Measurements from ENCODE around the gene ITGB4.

The ITGB4 gene

DNA sequence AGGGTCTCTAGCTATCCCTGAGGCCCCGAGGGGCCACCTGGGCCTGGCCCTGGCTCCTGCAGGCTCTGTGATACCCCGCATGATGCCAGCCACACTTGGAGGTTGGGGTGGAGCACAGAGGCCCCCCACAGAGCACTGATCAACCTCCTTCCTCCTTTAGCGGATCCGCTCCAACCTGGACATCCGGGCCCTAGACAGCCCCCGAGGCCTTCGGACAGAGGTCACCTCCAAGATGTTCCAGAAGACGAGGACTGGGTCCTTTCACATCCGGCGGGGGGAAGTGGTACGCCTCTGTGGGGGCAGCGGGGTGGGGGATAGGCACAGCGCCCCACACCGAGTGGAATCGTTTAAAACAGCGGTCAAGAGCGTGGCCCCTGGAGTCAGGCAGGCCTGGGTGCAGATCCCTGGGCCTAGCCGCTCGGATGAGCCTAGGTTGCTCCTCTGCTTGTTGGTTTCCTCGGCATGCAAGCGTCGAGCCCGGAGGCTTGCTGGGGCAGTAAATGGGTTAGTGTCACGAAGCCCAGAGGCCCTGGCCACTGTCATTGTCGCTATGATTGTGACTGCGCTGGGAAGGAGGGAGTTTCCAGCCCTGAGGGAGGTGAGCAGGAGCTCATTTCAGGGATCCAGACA, 9.9 kb downstream of the ITGB4 start:
- no peak for DNase-seq (ENCODE audit: low read depth in 1 of 2, low spot score in 1 of 2)

DNA sequence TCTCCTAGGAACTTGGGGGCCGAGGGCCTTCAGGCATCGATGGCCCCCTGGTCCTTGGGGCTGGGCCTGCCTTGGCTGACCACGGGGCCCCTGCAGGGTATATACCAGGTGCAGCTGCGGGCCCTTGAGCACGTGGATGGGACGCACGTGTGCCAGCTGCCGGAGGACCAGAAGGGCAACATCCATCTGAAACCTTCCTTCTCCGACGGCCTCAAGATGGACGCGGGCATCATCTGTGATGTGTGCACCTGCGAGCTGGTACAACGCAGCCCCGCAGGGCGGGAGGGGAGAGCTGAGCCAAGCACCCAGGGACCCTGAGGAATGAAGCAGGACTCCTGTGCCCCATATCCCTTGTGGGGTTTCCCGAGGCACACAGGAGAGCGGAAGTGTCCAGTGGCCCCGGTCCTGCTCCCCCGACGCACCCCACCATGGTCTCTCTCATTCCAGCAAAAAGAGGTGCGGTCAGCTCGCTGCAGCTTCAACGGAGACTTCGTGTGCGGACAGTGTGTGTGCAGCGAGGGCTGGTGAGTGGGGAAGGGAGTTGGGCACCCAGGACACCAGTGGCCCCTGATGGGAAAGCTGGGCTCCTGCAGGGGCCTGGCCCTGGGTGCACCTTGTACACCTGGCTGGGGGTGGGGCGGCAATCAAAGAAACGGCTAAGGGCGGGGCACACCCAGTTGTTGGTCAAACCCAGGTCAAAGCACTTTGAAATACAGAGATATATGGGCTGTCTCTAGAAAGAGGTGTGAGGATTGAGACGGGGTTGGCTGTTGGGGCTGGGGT, 10.6 kb downstream of the ITGB4 start:
- DNase-seq (ENCODE audit: low read depth in 1 of 2, low spot score in 1 of 2) = no peak

DNA sequence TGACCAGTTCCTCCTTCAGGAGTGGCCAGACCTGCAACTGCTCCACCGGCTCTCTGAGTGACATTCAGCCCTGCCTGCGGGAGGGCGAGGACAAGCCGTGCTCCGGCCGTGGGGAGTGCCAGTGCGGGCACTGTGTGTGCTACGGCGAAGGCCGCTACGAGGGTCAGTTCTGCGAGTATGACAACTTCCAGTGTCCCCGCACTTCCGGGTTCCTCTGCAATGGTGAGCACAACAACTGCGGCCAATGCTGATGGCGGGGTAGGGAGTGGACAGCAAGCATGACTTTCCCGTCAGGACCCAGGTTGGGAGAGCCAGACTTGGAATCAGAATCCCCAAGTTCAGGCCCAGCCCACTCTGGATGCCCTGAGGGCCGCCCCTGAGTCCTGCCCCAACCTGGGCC, 12.2 kb downstream of the ITGB4 start:
- no peak for DNase-seq (ENCODE audit: low read depth in 1 of 2, low spot score in 1 of 2)

DNA sequence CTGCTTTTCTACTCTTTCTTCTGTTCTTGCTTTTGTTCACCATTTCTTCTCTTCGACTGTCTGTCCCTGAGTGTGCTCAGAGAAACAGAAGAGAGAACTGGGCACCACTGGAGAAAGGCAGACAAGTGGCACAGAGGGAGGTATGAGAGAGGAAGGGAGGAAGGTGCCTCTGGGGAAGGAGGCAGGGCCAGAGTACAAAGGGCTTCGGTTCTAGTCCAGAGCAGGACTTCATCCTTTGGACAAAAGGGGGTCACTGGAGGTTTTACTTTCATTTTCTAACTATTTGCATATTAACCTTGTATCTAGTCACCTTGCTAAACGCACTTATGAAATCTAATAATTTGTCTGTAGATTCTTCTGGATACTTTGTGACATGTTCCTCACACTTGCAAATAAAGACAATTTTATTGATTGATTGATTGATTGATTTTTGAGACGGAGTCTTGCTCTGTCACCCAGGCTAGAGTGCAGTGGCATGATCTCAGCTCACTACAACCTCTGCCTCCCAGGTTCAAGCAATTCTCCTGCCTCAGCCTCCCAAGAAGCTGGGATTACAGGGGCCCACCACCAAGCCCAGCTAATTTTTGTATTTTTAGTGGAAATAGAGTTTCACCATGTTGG, 13.5 kb downstream of the ITGB4 start:
- no peak for DNase-seq (ENCODE audit: low read depth in 1 of 2, low spot score in 1 of 2)

DNA sequence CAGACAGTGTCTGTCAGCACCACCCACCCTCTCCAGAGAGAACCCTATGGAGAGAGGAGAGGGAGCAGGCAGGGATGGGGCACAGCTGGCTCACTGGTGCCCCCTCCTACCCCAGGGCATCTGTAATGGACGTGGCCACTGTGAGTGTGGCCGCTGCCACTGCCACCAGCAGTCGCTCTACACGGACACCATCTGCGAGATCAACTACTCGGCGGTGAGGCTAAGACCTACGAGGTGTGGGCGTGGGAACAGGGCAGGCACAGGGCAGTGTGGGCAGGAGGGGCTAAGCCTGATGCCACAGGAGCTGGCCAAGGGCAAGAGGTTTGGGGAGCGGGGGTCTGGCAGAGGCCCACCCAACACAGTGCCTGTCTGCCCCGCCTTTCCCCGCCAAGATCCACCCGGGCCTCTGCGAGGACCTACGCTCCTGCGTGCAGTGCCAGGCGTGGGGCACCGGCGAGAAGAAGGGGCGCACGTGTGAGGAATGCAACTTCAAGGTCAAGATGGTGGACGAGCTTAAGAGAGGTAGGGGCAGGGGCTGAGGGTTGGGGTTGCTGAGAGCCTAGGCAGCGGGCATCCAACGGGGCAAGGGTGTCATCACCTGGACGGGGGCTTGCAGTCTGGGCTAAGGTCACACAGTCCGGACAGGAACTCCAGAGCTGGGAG, 15.0 kb downstream of the ITGB4 start:
- no peak for DNase-seq (ENCODE audit: low read depth in 1 of 2, low spot score in 1 of 2)

DNA sequence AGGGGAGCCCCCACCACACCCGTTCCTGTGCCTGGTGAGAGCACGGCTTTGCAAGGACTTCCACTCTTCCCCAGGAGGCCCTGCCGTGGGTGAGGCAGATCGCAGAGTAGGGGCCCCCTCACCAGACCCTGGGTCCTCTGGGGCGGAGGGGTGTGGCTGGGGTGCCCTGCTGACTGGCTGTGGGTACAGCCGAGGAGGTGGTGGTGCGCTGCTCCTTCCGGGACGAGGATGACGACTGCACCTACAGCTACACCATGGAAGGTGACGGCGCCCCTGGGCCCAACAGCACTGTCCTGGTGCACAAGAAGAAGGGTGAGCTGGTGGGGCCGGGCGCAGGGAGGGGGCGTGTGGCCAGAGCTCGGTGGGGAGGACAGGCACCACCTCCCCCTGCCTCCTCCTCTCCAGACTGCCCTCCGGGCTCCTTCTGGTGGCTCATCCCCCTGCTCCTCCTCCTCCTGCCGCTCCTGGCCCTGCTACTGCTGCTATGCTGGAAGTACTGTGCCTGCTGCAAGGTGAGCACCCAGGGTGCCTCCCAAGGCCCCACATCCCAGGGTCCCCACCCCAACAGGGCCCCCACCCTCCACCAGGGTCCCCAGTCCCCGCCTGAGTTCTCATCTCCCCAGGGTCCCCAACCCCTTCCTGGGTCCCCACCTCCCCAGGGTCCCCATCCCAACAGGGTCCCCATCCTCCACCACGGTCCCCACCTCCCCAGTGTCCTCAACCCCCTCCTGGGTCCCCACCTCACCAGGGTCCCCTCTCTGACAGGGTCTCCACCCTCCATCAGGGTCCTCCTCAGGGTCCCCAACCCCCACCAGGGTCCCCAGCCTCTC, 16.1 kb downstream of the ITGB4 start:
- DNase-seq (ENCODE audit: low read depth in 1 of 2, low spot score in 1 of 2) = no peak

DNA sequence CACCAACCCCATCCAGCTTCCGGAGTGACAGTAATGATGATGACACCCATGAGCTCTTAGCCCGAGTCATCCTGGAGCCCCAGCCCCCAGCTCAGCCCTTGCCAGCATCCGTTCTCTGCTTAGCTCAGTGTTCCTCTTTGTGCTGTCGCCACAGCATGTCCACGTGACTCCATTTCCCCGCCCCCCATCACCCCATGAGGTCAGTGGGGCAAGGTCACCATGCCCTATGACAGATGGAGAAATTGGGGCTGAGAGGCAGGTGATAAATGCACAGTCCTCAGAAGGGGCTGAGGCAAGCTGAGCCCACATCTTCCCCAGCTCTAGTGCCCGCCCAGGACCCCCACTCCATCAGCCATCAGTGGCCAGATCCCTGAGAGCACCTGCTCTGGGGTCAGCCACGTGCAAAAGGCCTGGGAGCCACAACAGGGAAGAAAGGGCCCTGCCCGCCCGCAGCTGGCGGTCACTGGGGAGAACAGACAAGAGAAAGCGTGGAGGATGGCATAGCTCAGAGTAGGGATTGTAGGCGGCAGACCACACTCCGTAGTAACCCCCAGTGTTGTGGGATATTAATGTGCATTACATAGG, 17.1 kb downstream of the ITGB4 start:
- DNase-seq (ENCODE audit: low read depth in 1 of 2, low spot score in 1 of 2) = no peak

DNA sequence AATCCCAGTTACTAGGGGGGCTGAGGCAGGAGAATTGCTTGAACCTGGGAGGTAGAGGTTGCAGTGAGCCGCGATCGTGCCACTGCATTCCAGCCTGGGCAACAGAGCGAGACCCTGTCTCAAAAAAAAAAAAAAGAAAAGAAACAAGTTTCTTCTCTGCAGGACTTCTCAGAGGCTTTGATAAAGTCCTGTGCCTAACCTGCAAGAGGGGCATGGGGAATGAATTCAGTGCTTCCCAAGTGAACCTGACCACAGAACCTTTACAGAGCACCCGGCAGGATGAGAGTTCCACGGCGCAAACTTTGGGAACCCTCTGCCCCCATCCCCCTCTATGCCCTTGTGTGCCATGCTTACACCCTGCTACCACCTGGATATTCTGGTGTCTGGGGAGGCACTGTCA, 17.9 kb downstream of the ITGB4 start:
- DNase-seq (ENCODE audit: low read depth in 1 of 2, low spot score in 1 of 2) = no peak

DNA sequence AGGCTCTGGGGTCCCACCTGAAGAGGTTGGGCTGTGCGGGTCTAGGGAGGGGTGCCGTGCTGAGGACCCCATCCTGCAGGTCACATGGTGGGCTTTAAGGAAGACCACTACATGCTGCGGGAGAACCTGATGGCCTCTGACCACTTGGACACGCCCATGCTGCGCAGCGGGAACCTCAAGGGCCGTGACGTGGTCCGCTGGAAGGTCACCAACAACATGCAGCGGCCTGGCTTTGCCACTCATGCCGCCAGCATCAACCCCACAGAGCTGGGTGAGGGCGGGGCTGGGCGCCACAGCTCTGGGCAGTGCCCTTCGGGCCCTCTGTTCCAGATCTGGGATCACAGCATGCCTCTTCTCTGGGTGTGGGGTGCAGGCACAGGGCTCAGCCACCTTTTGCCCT, 18.5 kb downstream of the ITGB4 start:
- DNase-seq (ENCODE audit: low read depth in 1 of 2, low spot score in 1 of 2) = no peak

DNA sequence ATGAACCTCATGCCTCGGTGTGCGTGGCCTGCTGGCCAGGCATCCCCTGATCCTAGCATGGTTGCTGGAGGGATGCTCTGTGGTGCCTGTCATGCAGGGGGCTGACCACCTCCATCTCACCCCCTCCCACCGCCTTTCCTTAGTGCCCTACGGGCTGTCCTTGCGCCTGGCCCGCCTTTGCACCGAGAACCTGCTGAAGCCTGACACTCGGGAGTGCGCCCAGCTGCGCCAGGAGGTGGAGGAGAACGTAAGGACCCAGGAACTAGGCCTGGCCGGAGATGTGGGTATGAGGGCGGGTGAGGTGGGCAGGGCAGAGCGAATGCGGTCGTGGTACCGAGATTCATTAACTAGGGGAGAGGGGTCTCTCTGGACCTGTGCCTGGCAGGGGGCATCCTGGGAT, 19.0 kb downstream of the ITGB4 start:
- DNase-seq (ENCODE audit: low read depth in 1 of 2, low spot score in 1 of 2) = no peak

DNA sequence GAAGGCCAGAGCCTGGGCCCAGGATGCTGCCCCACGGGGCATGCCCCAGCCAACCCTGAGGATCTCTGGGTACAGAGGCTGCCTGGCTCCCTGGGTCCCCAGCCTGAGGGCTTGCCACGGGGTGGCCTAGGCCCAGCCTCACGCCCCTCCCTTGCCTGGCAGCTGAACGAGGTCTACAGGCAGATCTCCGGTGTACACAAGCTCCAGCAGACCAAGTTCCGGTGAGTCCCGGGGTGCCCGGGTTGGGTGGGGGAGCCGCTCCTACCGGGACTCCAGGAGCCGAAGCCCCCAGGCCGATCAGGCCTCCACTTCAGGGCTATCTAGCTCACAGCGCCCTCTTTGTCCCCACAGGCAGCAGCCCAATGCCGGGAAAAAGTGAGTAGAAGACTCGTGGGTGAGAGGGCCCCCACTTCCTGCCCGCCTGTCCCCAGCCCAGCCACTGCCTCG, 19.4 kb downstream of the ITGB4 start:
- no peak for DNase-seq (ENCODE audit: low read depth in 1 of 2, low spot score in 1 of 2)

DNA sequence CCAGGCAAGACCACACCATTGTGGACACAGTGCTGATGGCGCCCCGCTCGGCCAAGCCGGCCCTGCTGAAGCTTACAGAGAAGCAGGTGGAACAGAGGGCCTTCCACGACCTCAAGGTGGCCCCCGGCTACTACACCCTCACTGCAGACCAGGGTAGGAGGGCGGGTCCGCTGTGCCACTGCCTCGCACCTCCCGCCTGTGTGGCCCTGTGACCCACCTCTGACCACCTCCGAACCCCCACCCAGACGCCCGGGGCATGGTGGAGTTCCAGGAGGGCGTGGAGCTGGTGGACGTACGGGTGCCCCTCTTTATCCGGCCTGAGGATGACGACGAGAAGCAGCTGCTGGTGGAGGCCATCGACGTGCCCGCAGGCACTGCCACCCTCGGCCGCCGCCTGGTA, 21.1 kb downstream of the ITGB4 start:
- DNase-seq (ENCODE audit: low read depth in 1 of 2, low spot score in 1 of 2) = no peak

DNA sequence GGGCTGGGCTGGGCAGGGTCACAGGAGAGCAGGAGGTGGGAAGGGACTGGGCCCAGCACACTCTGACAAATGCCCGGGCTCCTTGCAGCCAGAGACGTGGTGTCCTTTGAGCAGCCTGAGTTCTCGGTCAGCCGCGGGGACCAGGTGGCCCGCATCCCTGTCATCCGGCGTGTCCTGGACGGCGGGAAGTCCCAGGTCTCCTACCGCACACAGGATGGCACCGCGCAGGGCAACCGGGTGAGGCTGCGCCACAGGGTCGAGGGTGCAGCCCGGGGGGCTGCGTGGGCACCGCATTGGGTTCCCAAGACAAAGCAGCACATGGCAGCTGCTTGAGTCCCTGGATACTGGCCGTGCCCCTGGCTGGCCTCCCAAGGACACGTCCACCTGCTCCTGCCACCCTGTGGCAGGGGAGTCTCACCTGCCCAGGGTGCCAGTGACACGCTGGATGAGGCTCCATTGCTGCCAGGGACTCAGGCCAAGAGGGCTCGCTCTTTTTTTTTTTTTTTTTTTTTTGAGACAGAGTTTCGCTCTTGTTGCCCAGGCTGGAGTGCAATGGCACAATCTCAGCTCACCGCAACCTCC, 22.5 kb downstream of the ITGB4 start:
- no peak for DNase-seq (ENCODE audit: low read depth in 1 of 2, low spot score in 1 of 2)

DNA sequence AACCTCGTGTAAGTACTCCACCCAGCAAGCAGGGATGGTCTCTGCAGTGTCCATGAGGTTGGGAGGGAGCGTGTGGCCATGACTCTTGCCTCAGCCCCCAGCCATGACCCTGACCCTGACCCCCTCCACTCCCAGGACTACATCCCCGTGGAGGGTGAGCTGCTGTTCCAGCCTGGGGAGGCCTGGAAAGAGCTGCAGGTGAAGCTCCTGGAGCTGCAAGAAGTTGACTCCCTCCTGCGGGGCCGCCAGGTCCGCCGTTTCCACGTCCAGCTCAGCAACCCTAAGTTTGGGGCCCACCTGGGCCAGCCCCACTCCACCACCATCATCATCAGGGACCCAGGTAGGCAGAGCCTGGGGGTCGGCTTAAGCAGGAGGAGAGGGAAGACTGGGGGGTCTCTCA, 27.4 kb downstream of the ITGB4 start:
- no peak for DNase-seq (ENCODE audit: low read depth in 1 of 2, low spot score in 1 of 2)

DNA sequence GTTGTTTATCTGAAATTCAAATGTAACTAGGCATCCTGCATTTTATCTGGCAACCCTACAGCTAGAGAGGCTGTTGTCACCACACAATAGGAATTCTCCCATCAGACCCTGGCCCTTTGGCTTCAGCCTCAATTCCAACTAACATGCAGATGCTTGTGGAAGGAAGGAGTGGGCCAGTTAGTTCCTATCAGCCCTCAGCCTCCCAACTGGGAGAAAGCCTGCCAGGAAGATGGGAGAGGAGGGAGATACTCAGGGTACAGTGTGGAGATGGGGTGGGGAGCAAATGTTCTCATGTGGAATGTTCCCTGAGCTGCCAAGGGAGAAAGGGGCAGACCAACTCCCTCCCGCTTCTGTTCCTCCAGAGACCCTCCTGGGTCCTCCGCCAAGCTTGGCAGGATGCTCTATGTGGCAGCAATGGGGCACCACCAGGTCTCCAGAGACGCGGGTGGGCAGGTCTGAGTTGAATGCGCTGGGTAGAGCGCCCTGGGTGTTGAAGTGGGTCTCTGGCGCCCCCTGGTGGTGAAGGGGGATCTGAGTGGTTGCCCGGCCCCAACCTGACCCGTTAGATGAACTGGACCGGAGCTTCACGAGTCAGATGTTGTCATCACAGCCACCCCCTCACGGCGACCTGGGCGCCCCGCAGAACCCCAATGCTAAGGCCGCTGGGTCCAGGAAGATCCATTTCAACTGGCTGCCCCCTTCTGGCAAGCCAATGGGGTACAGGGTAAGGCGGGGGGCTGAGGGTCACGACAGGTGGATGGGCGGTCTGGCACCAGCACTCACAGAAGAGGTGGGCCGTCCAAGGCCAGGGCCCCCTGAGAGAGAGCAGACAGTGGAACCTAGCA, 28.5 kb downstream of the ITGB4 start:
- DNase-seq (ENCODE audit: low read depth in 1 of 2, low spot score in 1 of 2) = peak; percentile 77 to 89

DNA sequence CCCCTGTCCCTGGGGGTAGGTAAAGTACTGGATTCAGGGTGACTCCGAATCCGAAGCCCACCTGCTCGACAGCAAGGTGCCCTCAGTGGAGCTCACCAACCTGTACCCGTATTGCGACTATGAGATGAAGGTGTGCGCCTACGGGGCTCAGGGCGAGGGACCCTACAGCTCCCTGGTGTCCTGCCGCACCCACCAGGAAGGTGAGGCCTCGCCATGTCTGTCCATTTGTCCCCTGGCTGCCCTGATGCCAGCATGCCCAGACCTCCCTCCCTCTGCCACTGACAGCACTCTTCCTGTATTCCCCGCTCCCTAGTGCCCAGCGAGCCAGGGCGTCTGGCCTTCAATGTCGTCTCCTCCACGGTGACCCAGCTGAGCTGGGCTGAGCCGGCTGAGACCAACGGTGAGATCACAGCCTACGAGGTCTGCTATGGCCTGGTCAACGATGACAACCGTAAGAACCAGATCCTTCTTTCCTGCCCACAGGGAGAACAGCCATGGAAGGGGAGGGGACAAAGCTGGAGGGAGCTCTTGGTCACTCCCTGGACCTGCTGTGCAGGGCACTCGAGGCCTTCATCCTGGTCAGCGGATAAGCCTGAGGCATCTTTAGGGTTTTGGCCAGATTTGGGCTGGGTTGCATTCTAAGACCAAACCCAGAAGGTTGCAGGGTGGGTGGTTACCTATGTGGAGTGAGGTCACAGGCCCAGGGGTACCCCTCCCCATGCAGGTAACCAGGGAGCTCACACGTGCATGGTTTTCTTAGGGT, 29.6 kb downstream of the ITGB4 start:
- no peak for DNase-seq (ENCODE audit: low read depth in 1 of 2, low spot score in 1 of 2)

DNA sequence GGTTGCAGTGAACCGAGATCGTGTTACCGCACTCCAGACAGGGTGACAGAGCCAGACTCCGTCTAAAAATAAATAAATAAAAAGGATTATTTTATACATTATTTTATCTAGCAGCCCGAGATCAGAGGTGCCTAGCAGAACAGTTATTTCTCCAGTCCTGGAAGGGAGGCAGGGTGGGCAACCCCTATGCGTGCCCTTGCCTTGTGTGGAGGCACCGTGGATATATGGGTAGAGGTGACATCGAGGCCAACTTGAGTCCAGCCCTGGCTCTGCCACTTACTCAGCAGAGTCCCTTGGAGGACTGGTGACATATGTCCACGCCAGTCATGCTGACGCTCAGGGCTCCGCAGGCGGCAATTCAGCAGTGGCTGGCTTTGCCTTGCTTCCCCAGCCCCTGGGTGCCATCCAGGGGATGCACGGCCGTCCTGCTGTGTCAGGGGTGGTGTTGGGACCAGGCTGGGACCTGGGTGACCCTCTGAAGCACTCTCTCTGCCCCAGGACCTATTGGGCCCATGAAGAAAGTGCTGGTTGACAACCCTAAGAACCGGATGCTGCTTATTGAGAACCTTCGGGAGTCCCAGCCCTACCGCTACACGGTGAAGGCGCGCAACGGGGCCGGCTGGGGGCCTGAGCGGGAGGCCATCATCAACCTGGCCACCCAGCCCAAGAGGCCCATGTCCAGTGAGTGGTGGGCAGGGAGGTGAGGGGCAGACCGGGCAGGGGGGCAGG, 30.6 kb downstream of the ITGB4 start:
- no peak for DNase-seq (ENCODE audit: low read depth in 1 of 2, low spot score in 1 of 2)

DNA sequence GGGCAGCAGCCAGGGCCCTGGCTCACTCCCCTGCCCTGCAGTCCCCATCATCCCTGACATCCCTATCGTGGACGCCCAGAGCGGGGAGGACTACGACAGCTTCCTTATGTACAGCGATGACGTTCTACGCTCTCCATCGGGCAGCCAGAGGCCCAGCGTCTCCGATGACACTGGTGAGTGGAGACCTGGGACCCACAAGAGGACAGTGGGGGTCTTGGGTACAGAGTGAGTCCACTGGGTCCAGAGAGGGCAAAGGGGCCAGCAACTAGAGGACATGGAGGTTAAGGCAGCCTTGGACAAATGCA, 31.1 kb downstream of the ITGB4 start:
- no peak for DNase-seq (ENCODE audit: low read depth in 1 of 2, low spot score in 1 of 2)

Measured in stimulated activated CD4-positive, alpha-beta T cell treated with anti-CD3 and anti-CD28 coated beads, Interleukin-15, amount 100 ng/mL, for 1 hour (primary cell).